HL-60/S4 treated with retinoic acid at 250 ng/mL for 4 days and 3 days (cell line): Measurements from ENCODE around the gene INTS6.

ENCODE experiments used
- in situ Hi-C: fragments of 300-500 bp; cut with MboI; formaldehyde crosslinking; loops from 2 replicates; pipeline ENCODE4 v1.7.0; 2022; ENCODE audit warnings: low sequenced_read_pairs

The INTS6 gene

GRCh38 chr13:51347099-51347498 is 105.7 kb downstream of the INTS6 start:
- in situ Hi-C loops, result no loop called here

GRCh38 chr13:51346397-51346796 is 106.4 kb downstream of the INTS6 start:
- in situ Hi-C loops, result no loop called here

GRCh38 chr13:51343475-51343874 is 109.4 kb downstream of the INTS6 start:
- in situ Hi-C loops, result no loop called here

- in situ Hi-C loops, result no loop called here
These were observed 110.1 kb downstream of the INTS6 start for GRCh38 chr13:51342706-51343105.

GRCh38 chr13:51341791-51342190 is 111.0 kb downstream of the INTS6 start:
- in situ Hi-C loops, result no loop called here

- in situ Hi-C loops, result no loop called here
These were observed 111.6 kb downstream of the INTS6 start for GRCh38 chr13:51341232-51341631.

GRCh38 chr13:51339952-51340732 is 112.7 kb downstream of the INTS6 start:
- in situ Hi-C loops, result no loop called here

- in situ Hi-C loops, result no loop called here
These were observed 113.5 kb downstream of the INTS6 start, which contains the start of gene SERPINE3 for GRCh38 chr13:51339354-51339753. Gene SERPINE3 (plus strand): TSS chr13:51339691. CDS start chr13:51341092, 1,401 bp downstream.

- in situ Hi-C loops, result no loop called here
These were observed 116.1 kb downstream of the INTS6 start for GRCh38 chr13:51336746-51337145.

- in situ Hi-C loops, result no loop called here
These were observed 119.0 kb downstream of the INTS6 start for GRCh38 chr13:51333826-51334225.

- in situ Hi-C loops, result no loop called here
These were observed 119.4 kb downstream of the INTS6 start for GRCh38 chr13:51333421-51333820.

- in situ Hi-C loops, result no loop called here
These were observed 120.1 kb downstream of the INTS6 start for GRCh38 chr13:51332566-51333361.

- in situ Hi-C loops, result no loop called here
These were observed 121.4 kb downstream of the INTS6 start for GRCh38 chr13:51331354-51331861.

- in situ Hi-C loops, result no loop called here
These were observed 122.0 kb downstream of the INTS6 start for GRCh38 chr13:51330791-51331190.

- in situ Hi-C loops, result no loop called here
These were observed 123.2 kb downstream of the INTS6 start for GRCh38 chr13:51329606-51330005.

- in situ Hi-C loops, result no loop called here
These were observed 124.3 kb downstream of the INTS6 start for GRCh38 chr13:51328488-51328887.

- in situ Hi-C loops, result no loop called here
These were observed 124.9 kb downstream of the INTS6 start for GRCh38 chr13:51327961-51328360.

- in situ Hi-C loops, result no loop called here
These were observed 126.1 kb downstream of the INTS6 start for GRCh38 chr13:51326777-51327176.

- in situ Hi-C loops, result no loop called here
These were observed 127.0 kb downstream of the INTS6 start for GRCh38 chr13:51325837-51326236.

- in situ Hi-C loops, result no loop called here
These were observed 128.0 kb downstream of the INTS6 start for GRCh38 chr13:51324714-51325420.

GRCh38 chr13:51323824-51324511 is 128.9 kb downstream of the INTS6 start:
- in situ Hi-C loops, result no loop called here
